Activated CD4-positive, alpha-beta T cell treated with anti-CD3 and anti-CD28 coated beads, Interleukin-2, amount 50 U/mL, for 1 hour (primary cell): ENCODE measurements around the gene AOPEP.

Experiments used
- DNase-seq: peaks from one replicate; pipeline ENCODE4 v3.0.0-alpha.2; 2020

Gene AOPEP

DNA sequence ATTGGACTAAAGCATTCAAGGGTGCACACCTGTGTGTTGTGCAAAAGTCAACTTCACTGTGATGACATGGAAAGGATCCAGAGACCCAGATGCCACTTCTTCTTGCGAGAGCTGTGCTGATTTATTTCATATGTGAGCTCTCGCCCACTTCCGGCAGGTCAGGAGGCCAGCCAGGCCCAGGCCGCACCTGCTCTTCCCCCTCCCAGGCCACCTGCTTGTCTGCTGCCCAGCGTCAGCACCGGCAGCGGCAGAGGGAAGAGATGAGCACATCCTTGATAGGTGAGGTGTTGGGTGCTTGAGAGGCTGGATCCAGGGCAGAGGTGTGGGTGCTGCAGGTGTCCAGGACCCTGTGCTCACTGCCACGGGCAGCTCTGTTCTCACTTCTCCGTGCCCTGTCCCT, 348.1 kb downstream of the AOPEP start:
- no peak for DNase-seq

DNA sequence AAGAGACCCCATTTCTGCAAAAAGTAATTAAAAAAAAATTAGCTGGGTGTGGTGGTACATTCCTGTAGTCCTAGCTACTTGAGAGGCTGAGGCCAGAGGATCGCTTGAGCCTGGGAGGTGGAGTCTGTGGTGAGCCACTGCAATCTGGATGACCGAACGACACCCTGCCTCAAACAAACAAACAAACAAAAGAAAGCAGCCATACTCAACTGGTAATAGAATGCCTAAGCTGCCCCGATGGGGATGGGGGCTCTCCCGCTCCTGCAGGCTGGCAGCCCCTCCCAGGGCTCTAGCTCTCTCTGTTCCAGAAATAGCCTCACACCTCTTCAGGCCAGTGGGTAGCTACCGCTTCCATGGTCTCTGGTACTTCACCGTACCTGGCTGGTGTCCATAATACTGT, 349.2 kb downstream of the AOPEP start:
- no peak for DNase-seq

DNA sequence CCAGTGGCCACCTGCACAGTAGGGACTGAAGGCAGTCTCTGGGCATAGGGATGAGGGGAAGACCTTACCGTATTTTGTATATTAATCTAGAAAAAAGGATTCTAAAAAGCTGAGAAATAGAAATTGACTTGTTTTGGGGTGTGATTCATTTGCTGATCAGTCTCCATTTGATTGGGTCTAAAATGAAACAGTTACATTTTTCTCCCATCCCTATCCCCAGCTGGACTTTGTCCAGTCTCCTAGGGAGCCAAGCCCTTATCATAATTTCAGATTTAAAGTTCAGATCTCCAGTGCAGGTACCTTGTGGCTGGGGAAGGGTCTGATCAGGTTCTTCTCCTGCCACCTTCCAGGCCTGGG, 350.2 kb downstream of the AOPEP start:
- no peak for DNase-seq

DNA sequence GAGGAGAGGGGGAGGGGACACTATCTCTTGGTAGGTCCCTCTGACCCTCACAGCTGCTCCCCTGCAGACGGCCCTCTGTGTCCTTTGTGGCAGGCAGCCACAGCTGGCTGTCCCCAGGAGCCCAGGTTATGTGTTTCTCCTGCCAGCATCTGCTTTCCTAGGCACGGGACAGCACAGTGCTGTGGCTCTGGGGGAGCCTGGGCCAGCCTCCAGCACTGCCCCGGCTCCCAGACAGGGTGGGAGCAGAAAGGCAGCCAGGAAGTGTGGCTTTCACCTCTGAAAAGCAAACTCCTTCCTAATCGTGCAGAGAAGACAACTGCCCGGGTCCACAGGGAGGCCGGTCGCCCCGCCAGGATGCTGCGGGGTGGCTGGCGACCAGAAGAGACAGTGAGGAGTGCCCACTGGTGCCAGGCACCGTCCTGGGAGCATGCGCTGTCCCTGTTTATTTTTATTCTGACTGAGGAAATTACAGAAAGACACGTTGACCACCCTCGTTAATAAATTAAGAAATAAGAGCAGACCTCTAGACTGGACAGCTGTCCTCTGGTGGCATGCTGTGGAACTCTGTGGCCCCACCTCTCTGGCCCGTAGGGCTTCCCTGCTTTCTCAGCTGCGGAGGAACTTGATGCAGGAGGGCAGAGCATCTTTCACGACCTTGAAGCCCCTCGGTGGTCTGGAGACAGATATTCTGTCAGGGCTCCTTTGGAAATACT, 350.7 kb downstream of the AOPEP start:
- DNase-seq, result no peak

DNA sequence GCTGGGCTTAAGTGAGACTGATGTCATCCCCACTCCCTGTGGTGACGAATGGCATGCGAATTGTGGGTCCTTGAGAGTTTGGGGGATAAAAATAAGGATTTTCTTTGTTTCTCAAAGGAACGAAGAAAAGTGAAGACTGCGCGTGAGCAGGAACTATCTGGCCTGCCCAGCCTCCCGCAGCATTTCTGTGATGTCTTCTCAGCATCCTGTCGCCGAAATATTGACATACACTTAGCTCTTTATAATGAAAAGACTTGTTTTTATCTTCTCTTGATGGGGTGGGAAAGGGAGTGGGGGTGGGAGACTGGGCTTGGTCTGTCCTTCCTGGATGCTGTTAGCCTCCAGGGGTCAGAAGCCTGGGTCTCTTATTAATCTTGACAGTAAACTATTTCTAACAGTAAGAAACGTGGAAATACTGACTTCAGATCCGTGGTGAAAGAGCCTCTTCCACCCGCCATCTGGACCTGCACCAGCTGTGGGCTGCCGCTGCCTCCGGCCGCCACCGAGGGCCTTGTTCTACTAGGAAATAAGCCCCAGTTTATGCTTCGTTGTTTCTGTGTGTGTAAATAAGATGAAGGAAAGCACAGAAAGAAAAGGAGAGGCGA, 351.4 kb downstream of the AOPEP start:
- no peak for DNase-seq

DNA sequence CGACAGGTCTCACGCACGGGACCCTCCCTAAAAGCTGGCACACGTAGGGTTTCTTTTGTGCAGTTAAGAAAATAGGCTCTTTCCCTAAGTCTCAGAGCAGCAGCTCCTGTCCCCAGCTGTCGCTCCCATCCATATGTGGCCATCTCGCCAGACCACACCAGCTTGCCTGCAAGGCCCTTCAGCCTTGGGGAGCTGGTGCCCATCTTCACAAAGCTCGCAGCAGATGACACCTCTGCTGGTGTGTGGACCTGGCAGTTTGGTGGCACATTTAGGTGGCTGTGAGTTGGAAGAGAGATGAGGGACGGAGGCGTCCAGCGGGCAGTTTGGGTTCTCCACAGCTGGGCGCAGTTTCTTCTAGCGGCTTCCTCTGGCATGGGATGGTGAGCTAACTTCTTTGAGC, 352.0 kb downstream of the AOPEP start:
- DNase-seq, result no peak

DNA sequence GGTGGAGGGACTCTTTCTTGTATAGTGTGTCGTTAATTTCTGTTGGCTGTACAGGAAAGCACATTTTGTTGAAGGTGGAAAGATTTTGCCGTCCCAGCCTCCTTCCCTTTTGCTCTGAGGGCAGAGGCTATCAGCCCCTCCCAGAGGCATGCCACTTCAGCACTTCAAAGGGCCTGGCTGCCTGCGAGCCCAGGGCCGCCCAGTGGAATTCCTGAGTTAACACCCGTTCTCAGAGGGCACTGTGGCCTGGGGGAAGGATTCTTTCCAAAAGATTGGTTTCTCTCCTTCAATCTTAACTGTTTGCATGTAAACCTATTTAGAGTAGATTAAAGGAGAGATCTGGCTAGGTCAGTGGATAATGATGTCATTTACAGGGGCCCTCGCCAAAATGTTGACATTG, 352.4 kb downstream of the AOPEP start:
- DNase-seq, result no peak

DNA sequence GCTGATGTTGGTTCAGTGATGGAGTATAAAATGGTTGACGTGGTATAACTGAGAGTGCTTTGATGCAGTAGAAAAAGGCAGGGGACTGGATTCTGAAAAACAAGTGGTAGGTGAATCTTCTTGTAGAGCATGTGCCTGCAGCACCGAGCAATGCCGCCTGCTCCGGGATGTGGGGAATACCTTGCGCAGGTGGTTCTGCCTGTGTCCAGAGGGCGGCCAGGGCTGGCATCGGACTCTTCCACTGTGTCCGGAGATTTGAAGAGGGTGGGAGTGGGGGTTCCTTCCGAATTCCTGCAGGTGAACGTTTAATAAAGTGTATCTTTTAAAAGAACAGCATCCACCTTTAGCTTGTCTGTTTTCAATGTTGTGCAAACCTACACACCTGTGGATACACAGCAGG, 353.0 kb downstream of the AOPEP start:
- no peak for DNase-seq

DNA sequence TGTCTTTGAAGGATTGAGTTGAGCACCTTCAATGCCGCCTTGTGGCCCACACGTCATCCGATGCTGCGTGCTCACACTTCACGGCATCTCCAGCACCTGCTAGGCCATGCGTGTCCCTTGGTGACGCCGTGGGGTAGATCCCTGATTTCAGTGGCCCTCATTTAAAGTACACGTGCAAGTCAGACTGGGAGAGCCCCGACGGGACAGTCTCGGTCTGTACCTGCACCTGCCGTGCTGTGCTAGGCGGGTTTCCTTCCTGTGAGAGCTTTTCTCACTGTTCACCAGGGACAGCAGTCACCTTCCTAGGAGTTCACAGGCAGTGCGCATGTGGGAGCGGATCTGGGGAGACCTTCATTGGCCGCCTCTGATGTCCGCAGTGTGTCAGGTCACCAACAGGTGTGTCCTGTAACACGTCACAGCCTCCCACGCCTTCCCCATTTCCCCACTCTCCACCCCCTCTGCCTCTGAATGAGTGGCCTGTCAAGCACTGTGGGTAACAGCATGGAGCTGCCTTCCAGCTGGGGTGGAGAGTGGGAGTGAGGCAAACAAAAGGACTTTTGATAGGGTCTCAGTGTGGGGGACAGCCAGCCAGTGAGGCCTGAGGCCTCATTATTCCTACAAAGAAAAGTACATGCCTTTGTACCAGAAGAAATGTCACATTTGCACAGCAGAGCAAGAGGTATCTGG, 354.6 kb downstream of the AOPEP start:
- DNase-seq, result no peak

DNA sequence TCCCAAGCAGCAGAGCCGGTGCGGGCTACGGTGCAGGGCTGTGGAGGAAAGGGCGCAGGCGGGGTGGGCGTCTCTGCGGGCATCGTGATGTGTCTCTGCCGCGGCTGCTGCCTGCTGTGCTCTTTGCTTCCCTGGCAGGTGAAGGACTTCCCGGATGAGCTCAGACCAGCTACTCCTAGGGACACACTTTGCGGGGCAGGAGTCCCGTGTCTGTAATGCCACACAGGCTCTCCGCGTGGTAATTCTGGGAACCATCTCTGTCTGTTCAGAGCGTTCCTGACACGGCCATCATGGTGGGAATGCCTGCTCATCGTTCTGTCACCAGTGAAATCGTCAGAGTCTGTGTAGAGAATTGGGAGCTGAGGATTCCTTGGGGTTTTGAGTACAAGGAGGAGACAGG, 355.5 kb downstream of the AOPEP start:
- no peak for DNase-seq

DNA sequence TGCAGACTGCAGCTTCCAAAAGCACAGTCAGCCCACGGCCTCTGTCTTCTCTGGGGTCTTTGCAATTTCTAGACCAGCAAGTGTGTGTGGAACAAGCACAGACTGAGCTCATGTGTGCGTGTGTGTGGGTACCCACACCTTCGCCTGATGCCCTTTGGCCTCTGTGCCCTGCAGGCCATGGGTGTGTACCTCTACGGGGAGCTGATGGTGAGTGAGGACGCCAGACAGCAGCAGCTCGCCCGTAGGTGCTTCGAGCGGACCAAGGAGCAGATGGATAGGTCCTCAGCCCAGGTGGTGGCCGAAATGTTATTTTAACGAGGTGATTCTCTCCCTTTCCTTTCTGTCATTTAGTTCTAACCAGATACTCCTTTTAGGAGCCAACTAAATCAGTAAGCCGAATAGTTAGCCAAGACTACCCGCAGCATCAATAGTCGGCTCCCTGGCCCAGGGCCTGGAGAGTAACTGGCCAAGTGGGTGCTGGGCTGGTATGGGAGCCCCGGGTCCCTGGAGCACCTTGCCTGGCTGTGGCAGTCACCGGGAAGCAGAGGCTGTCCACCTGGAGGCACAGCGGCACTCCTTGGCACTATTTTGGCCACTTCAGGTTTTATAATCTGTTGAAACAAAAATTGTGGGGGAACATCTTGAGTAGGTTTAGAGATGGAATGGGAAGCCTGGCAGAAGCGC, 356.0 kb downstream of the AOPEP start:
- no peak for DNase-seq

DNA sequence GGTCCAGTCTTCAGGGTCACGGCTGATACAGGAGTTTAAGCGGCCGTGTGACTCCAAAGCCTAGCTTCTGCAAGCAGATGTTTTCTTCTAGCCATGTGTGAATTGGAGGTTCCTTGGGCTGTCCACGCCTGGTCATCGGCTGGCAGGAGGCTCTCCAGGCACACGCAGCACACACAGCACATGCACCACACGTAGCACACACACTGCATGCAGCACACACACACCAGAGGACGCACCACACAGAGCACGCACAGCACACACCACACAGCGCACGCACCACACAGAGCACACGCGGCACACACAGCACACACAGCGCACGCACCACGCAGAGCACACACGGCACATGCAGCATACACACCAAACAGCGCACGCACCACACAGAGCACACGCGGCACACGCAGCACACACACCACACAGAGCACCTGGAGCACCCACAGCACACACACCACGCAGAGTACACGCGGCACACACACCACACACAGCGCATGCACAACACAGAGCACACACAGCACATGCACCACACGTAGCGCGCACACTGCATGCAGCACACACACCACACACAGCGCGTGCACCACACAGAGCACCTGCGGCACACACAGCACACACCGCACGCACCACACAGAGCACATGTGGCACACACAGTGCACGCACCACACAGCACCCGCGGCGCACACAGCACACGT, 356.7 kb downstream of the AOPEP start:
- no peak for DNase-seq

DNA sequence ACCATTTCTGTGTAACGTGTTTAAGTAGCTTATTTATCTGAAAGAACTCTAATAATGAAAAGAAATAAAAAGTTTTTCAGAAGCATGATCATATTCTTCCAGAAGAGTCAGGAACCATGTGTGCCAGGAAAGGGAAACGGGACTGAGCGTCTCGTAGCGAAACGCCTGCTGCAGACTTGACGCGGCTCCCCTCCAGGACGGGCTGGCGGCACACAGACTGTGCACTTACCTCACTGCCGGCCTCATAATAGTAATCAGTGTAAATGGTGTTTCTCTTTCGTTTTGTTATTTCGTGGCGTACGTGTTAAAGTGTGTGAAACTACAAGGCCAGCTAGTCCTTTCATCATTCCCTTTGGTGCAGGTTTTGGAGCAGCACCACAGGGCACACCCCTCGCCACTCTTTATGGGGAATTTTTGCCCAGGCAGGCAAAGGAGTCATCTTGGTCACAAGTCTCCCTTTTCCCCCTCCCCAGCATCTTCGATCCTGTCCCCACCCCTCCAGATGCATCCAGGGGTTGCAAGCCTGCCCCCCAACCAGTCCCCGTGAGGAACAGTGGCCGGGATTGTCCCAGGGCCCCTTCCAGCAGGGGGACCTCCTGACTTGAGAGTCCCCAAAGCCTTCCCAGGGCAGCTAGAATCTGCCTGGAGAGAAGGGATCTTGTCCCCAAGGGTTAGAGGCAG, 357.9 kb downstream of the AOPEP start:
- no peak for DNase-seq

DNA sequence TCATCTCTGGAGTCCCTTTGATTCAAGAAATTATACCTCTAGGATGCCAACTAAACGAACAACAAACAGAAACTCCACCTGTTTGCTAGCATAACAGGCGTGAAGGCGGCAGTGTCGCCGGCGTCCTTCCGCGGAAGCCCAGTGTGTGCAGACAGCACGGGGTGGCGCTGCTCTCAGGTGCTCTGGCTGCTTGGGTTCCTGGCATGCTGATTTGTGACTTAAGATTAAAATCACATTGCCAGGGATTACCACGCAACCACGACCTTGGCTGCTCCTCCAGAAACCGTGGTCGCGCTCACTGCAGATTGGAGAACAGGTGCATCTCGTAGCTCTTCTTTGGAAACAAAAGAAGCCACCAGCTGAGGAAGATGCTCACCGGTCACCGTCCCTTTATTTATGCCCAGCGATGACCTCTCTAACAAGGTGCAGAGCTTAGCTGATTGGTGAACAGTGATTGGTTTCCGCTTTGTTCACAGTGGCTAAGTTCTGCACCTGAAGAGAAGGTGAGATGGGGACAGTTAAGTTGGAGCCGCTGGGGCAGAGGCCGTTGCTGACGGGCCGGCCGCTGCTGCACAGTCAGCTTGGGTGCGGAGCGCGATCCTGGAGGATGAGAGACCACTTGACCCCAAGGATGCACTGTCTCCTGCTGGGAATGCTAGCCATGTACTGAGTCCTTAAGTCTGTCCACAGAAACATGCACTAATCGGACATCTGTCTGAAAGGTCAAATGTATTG, 358.7 kb downstream of the AOPEP start:
- DNase-seq, result no peak

DNA sequence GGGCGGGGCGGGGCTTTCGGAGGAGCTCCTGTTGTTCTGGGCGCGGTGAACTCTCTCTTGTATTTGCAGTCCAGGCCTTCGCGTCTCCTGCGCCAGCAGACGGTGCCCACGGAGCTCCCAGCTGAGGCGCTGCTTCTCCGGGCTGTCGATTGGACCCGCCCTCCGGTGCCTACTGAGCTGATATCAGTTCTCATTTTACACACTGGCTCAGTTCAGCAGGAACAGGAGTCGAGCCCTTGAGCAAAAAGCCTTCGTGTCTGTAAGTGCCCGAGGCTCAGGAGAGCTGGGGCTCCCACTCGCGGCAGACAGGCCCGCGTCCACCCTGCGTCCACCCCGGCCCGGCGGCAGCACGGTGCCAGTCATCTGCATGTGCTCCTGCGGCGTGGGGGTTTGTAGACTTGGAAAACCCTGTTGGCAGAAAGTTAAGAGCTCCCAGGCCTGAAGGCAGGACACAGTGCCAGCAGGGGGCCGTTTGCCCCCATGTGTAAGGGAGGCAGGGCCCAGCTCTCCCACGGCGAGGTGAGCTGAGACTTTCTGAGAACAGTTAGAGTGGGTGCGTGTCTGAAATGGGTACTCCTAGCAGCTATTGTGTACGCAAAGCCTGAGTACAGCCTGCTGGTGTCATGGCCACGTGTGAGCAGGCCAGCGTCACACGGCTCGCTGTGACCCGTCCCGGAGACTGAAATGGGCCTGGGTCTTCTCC, 359.5 kb downstream of the AOPEP start:
- DNase-seq, result no peak

DNA sequence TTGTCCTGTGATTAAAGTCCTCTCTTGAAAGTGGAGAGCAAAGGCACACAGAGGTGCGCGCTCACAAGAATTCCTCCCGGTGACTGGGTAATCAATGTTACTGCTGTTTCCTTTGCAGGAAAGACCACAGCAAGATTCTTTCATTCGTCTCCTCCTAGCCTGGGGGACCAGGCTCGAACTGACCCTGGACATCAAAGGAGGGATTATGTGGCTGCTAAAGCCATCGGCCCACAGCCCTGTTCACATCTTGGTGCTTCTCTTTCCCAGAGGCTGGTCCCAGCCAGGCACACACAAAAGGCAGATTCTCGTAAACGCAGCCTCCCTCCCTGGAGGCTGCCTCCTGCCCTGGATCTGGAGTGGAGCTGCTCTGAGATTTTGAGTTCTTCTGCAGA, 360.1 kb downstream of the AOPEP start:
- DNase-seq, result no peak

DNA sequence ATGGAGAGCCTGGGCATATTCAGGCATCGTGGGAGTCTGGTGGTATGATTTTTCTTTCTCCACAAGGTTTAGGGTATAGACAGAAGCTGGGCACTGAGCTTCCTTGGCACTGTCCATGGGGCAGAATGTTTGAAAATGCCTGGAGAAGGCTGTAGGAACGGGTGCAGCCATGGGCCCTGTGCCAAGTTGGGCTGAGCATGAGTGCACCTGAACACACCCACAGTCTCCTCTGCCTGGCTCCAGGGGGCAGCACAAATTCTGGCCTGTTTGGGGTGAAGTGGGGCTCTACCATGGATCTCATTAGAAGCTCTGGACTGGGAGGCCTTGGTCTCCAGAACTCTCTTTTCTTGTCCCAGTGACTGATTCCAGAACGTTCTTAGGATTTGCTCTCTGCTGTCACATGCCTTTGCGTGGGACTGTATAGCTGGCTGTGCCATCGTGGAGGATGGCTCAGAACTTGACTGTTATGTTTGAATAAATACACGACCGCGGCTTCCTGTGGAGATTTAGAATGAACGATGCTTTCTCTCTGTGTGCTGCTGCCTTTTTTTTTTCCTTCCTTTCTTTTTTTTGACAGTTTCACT, 361.3 kb downstream of the AOPEP start:
- no peak for DNase-seq

DNA sequence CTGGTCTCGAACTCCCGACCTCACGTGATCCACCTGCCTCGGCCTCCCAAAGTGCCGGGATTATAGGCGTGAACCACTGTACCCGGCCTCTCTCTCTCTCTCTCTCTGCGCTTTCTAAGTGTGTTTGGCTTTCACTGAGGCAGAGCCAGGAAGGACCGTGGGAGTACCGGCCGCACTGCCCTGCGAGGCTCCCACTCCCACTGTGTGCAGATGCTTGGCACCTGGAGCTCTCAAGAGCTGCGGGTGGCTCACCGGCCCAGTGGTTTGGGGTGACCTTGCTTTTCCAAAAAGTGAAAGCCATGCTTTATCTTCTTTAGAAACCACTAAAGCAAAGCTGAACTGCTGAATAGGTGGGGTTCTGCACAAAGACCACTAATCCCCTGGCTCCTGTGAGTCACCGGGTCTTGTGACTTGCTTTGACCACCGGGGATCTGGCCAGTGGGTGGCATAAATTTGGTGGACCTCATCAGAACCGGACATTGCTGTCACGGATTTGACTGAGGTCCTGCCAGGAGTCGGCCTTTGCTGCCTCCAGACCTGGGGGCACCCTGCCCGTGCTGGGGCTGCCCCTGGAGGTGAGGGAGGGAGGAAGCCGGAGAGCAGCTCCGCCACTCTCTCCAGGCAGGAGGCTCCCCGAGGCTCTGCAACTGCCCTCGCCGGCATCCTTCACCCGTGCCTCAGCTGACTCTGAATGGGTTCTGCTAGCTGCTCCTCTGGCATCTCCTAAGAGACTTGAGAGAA, 362.1 kb downstream of the AOPEP start:
- no peak for DNase-seq

DNA sequence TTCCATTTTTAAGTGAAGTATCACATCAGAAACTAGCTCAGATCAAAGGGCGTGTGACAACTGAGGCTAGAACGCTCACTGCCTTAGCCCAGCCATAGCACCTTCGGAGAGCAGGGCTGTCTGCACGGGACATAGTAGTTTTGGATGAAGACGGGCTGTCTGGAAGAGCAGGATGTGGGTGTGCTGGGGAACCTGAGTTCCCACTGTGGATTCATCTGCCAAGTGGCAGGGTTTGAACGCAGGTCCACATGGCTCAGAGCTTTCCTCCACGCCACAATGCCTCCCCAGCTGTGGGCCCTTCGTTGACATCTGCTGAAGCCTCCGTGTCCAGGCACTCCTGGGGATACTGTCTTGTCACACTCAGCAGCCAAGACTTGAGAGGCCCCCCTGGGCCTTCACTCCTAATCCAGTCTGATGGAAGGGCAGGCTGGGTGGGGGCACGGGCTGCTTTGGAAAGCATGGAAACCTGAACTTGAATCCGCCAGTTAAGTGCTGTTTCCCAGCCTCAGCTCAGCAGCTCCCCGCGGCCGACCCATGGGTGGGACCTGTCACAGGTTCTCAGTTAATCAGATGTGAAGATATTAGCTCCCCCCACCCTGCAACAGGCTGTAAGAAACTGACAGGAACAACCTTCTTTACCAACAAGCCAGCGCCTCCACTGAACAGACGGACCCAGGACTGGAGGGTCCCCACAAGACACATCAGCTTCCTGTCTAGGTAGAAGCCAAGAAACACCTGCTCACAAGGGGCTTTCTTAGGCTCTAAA, 362.9 kb downstream of the AOPEP start:
- DNase-seq, result no peak
